H1 (cell line): ENCODE data around the gene AIG1. TPM values are rescaled to one million over a fixed set of nuclear protein-coding genes. Genes with fewer than 3 reads are reported as not detected.

Source experiments
- GABPA ChIP-seq: IDR thresholded peaks from 2 replicates; pipeline ENCODE4 v1.6.1; 2011; ENCODE audit warnings: mild to moderate bottlenecking, low read length, moderate library complexity, borderline replicate concordance; ENCODE audit not compliant: insufficient read depth
- polyA plus RNA-seq, 7 experiments: library from polyadenylated mRNA; depleted of rRNA in 3 of 7; stranded (reverse) in 5 of 7; unstranded in 2 of 7; fragments of >200 nt in 5 of 7; fragments of 200-250 nt in 2 of 7; gene quantifications; 1 replicate in 5 of 7; 2 replicates in 1 of 7; 4 replicates in 1 of 7; pipeline versions ENCODE4 v1.2.1 to v1.2.3, GENCODE V29; 2011 to 2013; ENCODE audit warnings: missing spikeins in 2 of 7, mixed read lengths in 2 of 7
- total RNA-seq: library from RNA; stranded (reverse); fragmentation: NEBNext Ultra II Directional; extraction: Animal tissue kit (Norgen Biotek cat#: 25700); gene quantifications from 2 replicates; pipeline ENCODE4 v1.2.1, GENCODE V29; 2021

AIG1 gene
- total and polyA plus RNA-seq, 2 of the 8 experiments (the other 6 are each of a cell fraction or from before 2014, with no cell fraction given) = 56.6 to 58.4 TPM

GRCh38 chr6:143034689-143035334 lies 25.9 kb upstream of the AIG1 start (continued):
- TF ChIP-seq GABPA = no peak
